GM21526 (cell line): ENCODE measurements around the gene SREBF2.

Experiments
- ATAC-seq: cut with Tn5 transposase; IDR thresholded peaks from one replicate; pipeline ENCODE4 v1.9.1; 2021; ENCODE audit warnings: moderate library complexity; ENCODE audit not compliant: unreplicated experiment, low FRiP score

SREBF2 gene

GRCh38 chr22:41875531-41876270 lies 42.8 kb downstream of the SREBF2 start:
- no peak for ATAC-seq

GRCh38 chr22:41876275-41876674 lies 43.4 kb downstream of the SREBF2 start:
- no peak for ATAC-seq

GRCh38 chr22:41876675-41877074 lies 43.8 kb downstream of the SREBF2 start:
- ATAC-seq: no peak

GRCh38 chr22:41880653-41881052 lies 47.7 kb downstream of the SREBF2 start:
- no peak for ATAC-seq

GRCh38 chr22:41883400-41883799 lies 50.5 kb downstream of the SREBF2 start:
- ATAC-seq: no peak

GRCh38 chr22:41885116-41885515 lies 52.2 kb downstream of the SREBF2 start:
- no peak for ATAC-seq

- no peak for ATAC-seq
Observed at GRCh38 chr22:41885516-41885915, 52.6 kb downstream of the SREBF2 start.

- ATAC-seq: no peak
Observed at GRCh38 chr22:41888627-41889200, 55.8 kb downstream of the SREBF2 start.

GRCh38 chr22:41891407-41891806 lies 58.5 kb downstream of the SREBF2 start:
- no peak for ATAC-seq

- no peak for ATAC-seq
Observed at GRCh38 chr22:41892721-41893120, 59.8 kb downstream of the SREBF2 start.

- ATAC-seq: no peak
Observed at GRCh38 chr22:41893591-41894375, 60.9 kb downstream of the SREBF2 start.

- no peak for ATAC-seq
Observed at GRCh38 chr22:41898645-41899044, 65.7 kb downstream of the SREBF2 start.

GRCh38 chr22:41899110-41899509 lies 66.2 kb downstream of the SREBF2 start:
- ATAC-seq: no peak

GRCh38 chr22:41899992-41900651 lies 67.2 kb downstream of the SREBF2 start:
- no peak for ATAC-seq

GRCh38 chr22:41900652-41901312 lies 67.9 kb downstream of the SREBF2 start:
- no peak for ATAC-seq

GRCh38 chr22:41902016-41902415 lies 69.1 kb downstream of the SREBF2 start:
- no peak for ATAC-seq

GRCh38 chr22:41902932-41903421 lies 70.1 kb downstream of the SREBF2 start:
- ATAC-seq: no peak

GRCh38 chr22:41904450-41905410 lies 71.8 kb downstream of the SREBF2 start:
- ATAC-seq: no peak
